AG04450 (cell line): ENCODE results near the gene NPEPL1. TPM values are rescaled to one million over a fixed set of nuclear protein-coding genes. Genes with fewer than 3 reads are reported as not detected.
"Not testable (repeated sequence)": the region's sequence is repeated elsewhere in the genome, so short reads cannot be mapped to it uniquely, and the experiment has no call there.

Experiments
- CTCF ChIA-PET: fragments of 300-600, 350-600 bp; formaldehyde crosslinking; extraction: SDS; loops from one replicate; lab custom pipeline; 2022; ENCODE audit warnings: antibody characterized with exemption, inconsistent platforms; lab: Charles Lee
- POLR2A ChIA-PET: fragments of 350-600 bp; formaldehyde crosslinking; extraction: SDS; loops from one replicate; lab custom pipeline; 2021; ENCODE audit warnings: antibody characterized with exemption, inconsistent platforms; lab: Yijun Ruan, JAX
- DNase-seq: peaks from one replicate; pipeline ENCODE4 v3.0.0-alpha.2; 2011; ENCODE audit warnings: low read depth, low spot score
- H3K27ac ChIP-seq: one replicate; pipeline ENCODE4 v1.5.1; 2012; ENCODE audit warnings: low read depth, low read length, control low read depth
- H3K27me3 ChIP-seq: one replicate; pipeline ENCODE4 v1.6.0; 2012; ENCODE audit warnings: low read length; ENCODE audit not compliant: control insufficient read depth, insufficient read depth
- H3K4me3 ChIP-seq: 2 replicates; pipeline ENCODE4 v1.5.1; 2011; ENCODE audit warnings: mild to moderate bottlenecking, low read depth, low read length, control low read depth
- H3K9me3 ChIP-seq: 2 replicates; pipeline ENCODE4 v1.5.1; 2012; ENCODE audit warnings: low read length; ENCODE audit not compliant: control insufficient read depth, insufficient read depth
- CTCF ChIP-seq: IDR thresholded peaks from 2 replicates; pipeline ENCODE4 v1.5.1; 2011; ENCODE audit warnings: low read depth, low read length, control low read depth, inconsistent platforms
- polyA plus RNA-seq: library from polyadenylated mRNA; depleted of rRNA; stranded (reverse); fragments of >200 nt; gene quantifications from 2 replicates; pipeline ENCODE4 v1.2.3, GENCODE V29; 2011

Gene NPEPL1
- polyA plus RNA-seq, 1 experiment: 3.6 TPM

- POLR2A ChIA-PET: no interaction called here
- no peak overlapping the region for H3K27ac ChIP-seq
- H3K4me3 ChIP-seq: no peak overlapping the region
- H3K9me3 ChIP-seq: no peaks in the 10 kb centered on the region
- DNase-seq: no peak
- CTCF ChIA-PET: no interaction called here
- TF ChIP-seq CTCF: no peak
- peaks cover 33% of the 10 kb centered on the region for H3K27me3 ChIP-seq
Observed at GRCh38 chr20:58719971-58720371, 27.4 kb downstream of the NPEPL1 start.

- no peak for DNase-seq
- POLR2A ChIA-PET: no interaction called here
- CTCF ChIA-PET: no interaction called here
- Histone ChIP-seq H3K9me3 (no peaks in the 10 kb centered on the region), H3K4me3 (no peak overlapping the region), H3K27ac (no peak overlapping the region), H3K27me3 (peaks cover 33% of the 10 kb centered on the region)
- no peak for TF ChIP-seq CTCF
Observed at GRCh38 chr20:58720890-58721289, 28.3 kb downstream of the NPEPL1 start.

- Histone ChIP-seq H3K27ac (no peak overlapping the region), H3K9me3 (no peaks in the 10 kb centered on the region), H3K27me3 (peaks cover 36% of the 10 kb centered on the region), H3K4me3 (no peak overlapping the region)
- no peak for DNase-seq
- ChIA-PET POLR2A (no interaction called here), CTCF (no interaction called here)
- no peak for TF ChIP-seq CTCF
Observed at GRCh38 chr20:58721951-58722778, 29.6 kb downstream of the NPEPL1 start.

GRCh38 chr20:58722877-58723627 is 30.5 kb downstream of the NPEPL1 start:
- ChIA-PET CTCF (interaction anchor here (0.9 kb wide), 1 partner anchor 793 kb away, joined by 3 read pairs; no protein-coding TSS in a partner anchor), POLR2A (no interaction called here)
- DNase-seq: no peak
- H3K27me3 ChIP-seq: peaks cover 36% of the 10 kb centered on the region
- H3K4me3 ChIP-seq: no peak overlapping the region
- no peak overlapping the region for H3K27ac ChIP-seq
- H3K9me3 ChIP-seq: no peaks in the 10 kb centered on the region
- TF ChIP-seq CTCF: no peak

GRCh38 chr20:58723628-58723984 is 31.0 kb downstream of the NPEPL1 start:
- H3K27me3 ChIP-seq: peaks cover 36% of the 10 kb centered on the region
- H3K4me3 ChIP-seq: no peak overlapping the region
- H3K27ac ChIP-seq: no peak overlapping the region
- CTCF ChIA-PET: interaction anchor here (0.9 kb wide), 1 partner anchor 792 kb away, joined by 3 read pairs; no protein-coding TSS in a partner anchor
- no peak for DNase-seq
- no peak for TF ChIP-seq CTCF
- POLR2A ChIA-PET: no interaction called here
- H3K9me3 ChIP-seq: no peaks in the 10 kb centered on the region

GRCh38 chr20:58726156-58726555 is 33.6 kb downstream of the NPEPL1 start:
- CTCF ChIA-PET, H3K27ac ChIP-seq, DNase-seq, POLR2A ChIA-PET, H3K4me3 ChIP-seq, H3K9me3 ChIP-seq: not testable (repeated sequence)
- peaks cover 30% of the 10 kb centered on the region for H3K27me3 ChIP-seq
